Fibroblast of pulmonary artery (primary cell): Measurements from ENCODE around the gene CLDN34.

Experiments
- DNase-seq: peaks from one replicate; pipeline ENCODE4 v3.0.0-alpha.2; 2010; ENCODE audit warnings: low read depth
- H3K4me3 ChIP-seq: replicated peaks from 2 replicates; pipeline ENCODE4 v1.5.1; 2011; ENCODE audit warnings: low read depth, mild to moderate bottlenecking, control low read depth, low read length, moderate library complexity
- TF ChIP-seq, protein P1 (sequence below): IDR thresholded peaks from 2 replicates; pipeline ENCODE4 v1.5.1; 2011; ENCODE audit warnings: mild to moderate bottlenecking, control low read depth, low read length, inconsistent platforms; ENCODE audit errors: missing control alignments

CLDN34 gene, protein sequence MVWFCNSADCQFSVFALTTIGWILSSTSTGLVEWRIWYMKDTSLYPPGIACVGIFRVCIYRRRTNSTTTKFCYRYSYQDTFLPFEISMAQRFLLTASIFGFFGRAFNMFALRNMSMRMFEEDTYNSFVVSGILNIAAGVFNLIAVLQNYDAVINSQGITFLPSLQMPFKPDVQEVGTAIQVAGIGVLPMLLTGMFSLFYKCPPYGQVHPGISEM

DNA sequence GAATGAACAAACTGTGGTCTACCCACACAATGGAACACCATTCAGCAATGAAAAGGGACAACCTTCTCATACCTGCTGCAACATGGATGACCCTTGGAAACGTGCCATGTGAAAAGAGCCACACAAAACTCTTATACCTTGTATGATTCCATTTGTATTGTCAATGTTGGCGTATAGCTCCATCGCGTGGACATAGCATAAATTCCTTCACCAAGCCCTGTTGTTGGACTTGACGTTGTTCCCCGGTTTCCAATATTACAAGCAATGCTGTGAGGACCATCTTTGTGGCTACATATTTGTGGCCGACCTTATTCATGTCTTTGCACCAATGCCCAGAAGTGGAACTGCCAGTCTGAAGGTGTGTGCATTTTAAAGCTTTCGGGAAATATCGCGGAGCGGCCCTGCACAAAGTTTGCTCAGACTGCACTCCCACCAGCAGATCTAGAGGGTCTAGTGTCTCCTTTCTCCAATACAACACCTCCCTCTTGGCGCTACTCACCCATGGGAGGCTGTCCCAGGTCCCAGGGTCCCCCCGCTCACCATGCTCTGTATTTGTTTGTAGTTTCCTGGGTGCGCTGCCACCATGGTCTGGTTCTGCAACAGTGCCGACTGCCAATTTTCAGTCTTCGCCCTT is at the start of gene CLDN34:
Gene CLDN34, plus strand, starts transcription at position 584 of the 634 bp plus-strand sequence. Its CDS starts 0 bp downstream, at position 584.
- TF ChIP-seq, protein P1, sequence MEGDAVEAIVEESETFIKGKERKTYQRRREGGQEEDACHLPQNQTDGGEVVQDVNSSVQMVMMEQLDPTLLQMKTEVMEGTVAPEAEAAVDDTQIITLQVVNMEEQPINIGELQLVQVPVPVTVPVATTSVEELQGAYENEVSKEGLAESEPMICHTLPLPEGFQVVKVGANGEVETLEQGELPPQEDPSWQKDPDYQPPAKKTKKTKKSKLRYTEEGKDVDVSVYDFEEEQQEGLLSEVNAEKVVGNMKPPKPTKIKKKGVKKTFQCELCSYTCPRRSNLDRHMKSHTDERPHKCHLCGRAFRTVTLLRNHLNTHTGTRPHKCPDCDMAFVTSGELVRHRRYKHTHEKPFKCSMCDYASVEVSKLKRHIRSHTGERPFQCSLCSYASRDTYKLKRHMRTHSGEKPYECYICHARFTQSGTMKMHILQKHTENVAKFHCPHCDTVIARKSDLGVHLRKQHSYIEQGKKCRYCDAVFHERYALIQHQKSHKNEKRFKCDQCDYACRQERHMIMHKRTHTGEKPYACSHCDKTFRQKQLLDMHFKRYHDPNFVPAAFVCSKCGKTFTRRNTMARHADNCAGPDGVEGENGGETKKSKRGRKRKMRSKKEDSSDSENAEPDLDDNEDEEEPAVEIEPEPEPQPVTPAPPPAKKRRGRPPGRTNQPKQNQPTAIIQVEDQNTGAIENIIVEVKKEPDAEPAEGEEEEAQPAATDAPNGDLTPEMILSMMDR: no peak
- H3K4me3 ChIP-seq: no peak within 1 kb of the TSS
- DNase-seq: no peak

DNA sequence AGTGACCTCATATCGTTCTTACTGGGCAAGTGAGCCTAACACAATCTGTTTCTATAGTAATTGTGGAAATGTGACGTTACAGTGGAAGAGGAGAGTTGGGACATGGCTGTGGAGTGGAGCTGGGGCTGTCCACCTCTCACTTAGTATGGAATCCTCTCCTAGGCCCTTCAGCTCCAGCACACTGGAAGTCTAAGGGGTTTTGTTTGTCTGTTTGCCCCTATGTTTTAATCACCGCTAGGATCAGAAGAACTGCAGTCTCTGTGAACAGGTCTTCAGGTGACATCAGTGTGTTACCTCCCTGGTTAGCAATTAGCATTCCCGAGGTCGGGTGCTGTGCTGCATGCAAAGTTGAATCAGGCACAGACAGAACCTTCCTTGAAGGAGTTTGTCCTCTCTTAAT is 49.3 kb upstream of the CLDN34 start:
- no peak for DNase-seq
- TF ChIP-seq, protein P1: no peak

DNA sequence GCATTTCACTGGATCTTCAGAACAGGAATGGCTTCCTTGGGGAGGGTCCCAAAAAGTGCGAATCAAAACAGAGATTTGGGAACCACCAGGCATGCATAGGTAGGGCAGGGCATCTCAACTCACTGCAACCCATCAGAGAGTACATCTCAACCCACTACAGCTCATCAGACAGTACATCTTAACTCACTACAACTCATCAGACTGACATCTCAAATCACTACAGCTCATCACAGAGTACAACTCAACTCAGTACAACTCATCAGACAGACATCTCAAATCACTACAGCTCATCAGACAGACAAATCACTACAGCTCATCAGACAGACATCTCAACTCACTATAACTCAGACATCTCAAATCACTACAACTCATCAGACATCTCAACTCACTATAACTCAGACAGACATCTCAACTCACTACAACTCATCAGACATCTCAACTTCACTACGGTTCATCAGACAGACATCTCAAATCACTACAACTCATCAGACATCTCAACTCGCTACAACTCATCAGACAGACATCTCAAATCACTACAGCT is 47.5 kb upstream of the CLDN34 start:
- TF ChIP-seq, protein P1: no peak
- no peak overlapping the region for H3K4me3 ChIP-seq

More for the DNA sequence above, 49.3 kb upstream of the CLDN34 start:
- no peak overlapping the region for H3K4me3 ChIP-seq

DNA sequence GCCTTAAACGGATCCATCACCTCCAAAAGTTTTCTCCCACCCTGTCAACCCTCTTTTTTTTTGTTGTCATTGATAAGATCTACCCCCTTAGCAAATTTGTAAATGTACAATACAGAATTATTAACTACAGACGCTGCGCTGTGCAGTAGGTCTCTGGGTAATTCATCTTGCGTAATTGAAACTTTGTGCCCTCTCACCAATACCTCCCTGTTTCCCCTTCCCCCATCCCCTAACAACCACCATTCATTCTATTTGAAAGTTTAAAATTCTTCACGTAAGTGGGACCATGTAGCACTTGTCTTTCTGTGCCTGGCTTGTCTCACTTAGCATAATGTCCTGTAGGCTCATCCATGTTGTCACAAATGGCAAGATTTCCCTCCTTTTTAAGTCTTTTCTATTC is 45.8 kb upstream of the CLDN34 start:
- TF ChIP-seq, protein P1: no peak

More for the DNA sequence above, 47.5 kb upstream of the CLDN34 start:
- DNase-seq: no peak

DNA sequence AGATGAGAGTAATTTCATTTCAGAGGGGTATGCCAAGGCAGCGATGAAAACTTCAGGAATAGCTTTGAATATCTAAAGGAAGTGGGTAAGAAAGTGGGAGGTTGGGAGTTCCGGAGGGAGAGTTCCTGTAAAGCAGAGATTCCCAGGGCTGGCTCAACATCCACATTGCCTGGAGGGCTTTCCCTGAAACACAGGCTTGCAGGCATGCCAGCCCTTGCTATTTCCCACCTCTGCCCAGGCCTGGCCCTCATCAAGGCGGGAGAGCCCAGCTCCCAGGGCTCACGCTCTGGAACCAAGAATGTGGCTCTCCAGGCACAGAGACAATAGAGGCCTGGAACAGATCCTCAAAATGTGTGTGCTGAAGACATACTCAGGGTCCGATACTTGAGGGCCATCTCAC is 43.8 kb upstream of the CLDN34 start:
- no peak overlapping the region for H3K4me3 ChIP-seq
- TF ChIP-seq, protein P1: no peak
- no peak for DNase-seq

More for the DNA sequence above, 45.8 kb upstream of the CLDN34 start:
- no peak overlapping the region for H3K4me3 ChIP-seq
- DNase-seq: no peak

DNA sequence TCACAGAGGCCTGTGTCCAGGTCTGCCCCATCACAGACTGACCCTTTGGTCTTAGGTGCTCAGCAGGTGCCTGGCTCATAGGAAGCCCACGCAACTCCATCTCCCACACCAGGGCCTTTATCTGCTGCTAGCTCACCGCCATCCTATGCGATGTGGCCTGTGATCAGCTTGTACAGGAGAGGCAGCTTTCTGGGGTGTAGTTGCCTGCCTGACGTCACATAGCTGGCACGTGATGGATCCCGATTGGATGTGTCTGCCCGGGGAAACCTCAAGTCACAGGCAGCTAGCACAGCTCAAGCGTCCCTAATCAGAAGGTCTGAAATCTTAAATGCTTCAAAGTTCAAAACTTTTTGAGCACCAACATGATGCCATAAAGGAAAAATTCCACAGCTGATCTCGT is 41.2 kb upstream of the CLDN34 start:
- H3K4me3 ChIP-seq: no peak overlapping the region
- TF ChIP-seq, protein P1: no peak
- DNase-seq: no peak
